GM13977 (cell line): Measurements from ENCODE around the gene LRP1B.

Source experiments
- DNase-seq: peaks from one replicate; pipeline ENCODE4 v3.0.0; 2012; ENCODE audit warnings: low spot score
- CTCF ChIP-seq: IDR thresholded peaks from 2 replicates; pipeline ENCODE4 v1.5.1; 2012; ENCODE audit warnings: mild to moderate bottlenecking, control low read depth; ENCODE audit not compliant: insufficient read depth; ENCODE audit errors: extremely low read depth, missing control alignments
- in situ Hi-C: fragments of 300-500 bp; cut with MboI; formaldehyde crosslinking; loops from one replicate; pipeline ENCODE4 v1.12.0; 2022; ENCODE audit warnings: low sequenced_read_pairs, low pct_unique_long_range_greater_than_20kb, mixed read lengths, inconsistent platforms; ENCODE audit not compliant: unreplicated experiment

Gene LRP1B

GRCh38 chr2:141458351-141458750 is 672.5 kb downstream of the LRP1B start:
- no peak for TF ChIP-seq CTCF

GRCh38 chr2:141455877-141456276 is 674.9 kb downstream of the LRP1B start:
- no peak for TF ChIP-seq CTCF
- DNase-seq = no peak
- in situ Hi-C loops = no loop called here

More at GRCh38 chr2:141458351-141458750, 672.5 kb downstream of the LRP1B start:
- no peak for DNase-seq
- in situ Hi-C loops = no loop called here

GRCh38 chr2:141455211-141455826 is 675.5 kb downstream of the LRP1B start:
- DNase-seq = no peak
- TF ChIP-seq CTCF = no peak
- in situ Hi-C loops = no loop called here

GRCh38 chr2:141440072-141440635 is 690.7 kb downstream of the LRP1B start:
- in situ Hi-C loops = no loop called here
- no peak for TF ChIP-seq CTCF

GRCh38 chr2:141439524-141439923 is 691.3 kb downstream of the LRP1B start:
- in situ Hi-C loops = no loop called here
- DNase-seq = no peak
- TF ChIP-seq CTCF = no peak

More at GRCh38 chr2:141440072-141440635, 690.7 kb downstream of the LRP1B start:
- DNase-seq = no peak

GRCh38 chr2:141438536-141438935 is 692.3 kb downstream of the LRP1B start:
- in situ Hi-C loops = no loop called here
- no peak for TF ChIP-seq CTCF
- DNase-seq = no peak

GRCh38 chr2:141437521-141437920 is 693.3 kb downstream of the LRP1B start:
- DNase-seq = no peak
- TF ChIP-seq CTCF = no peak
- in situ Hi-C loops = no loop called here
